Muscle of leg (tissue), 11 donors: ENCODE data around the gene AOC3. TPM values are rescaled to one million over a fixed set of nuclear protein-coding genes. Genes with fewer than 3 reads are reported as not detected.

ENCODE experiments used
- DNase-seq: peaks from one replicate; pipeline ENCODE4 v3.0.0; 2013
- H3K27ac ChIP-seq: one replicate; pipeline ENCODE4 v1.5.1; 2013; ENCODE audit warnings: mild to moderate bottlenecking, low read length, control low read depth
- H3K27me3 ChIP-seq: one replicate; pipeline ENCODE4 v1.6.1; 2013; ENCODE audit warnings: low read length; ENCODE audit not compliant: control insufficient read depth, insufficient read depth
- H3K36me3 ChIP-seq: one replicate; pipeline ENCODE4 v1.6.1; 2013; ENCODE audit warnings: low read length; ENCODE audit not compliant: control insufficient read depth, insufficient read depth
- H3K4me1 ChIP-seq: one replicate; pipeline ENCODE4 v1.6.1; 2013; ENCODE audit warnings: low read length; ENCODE audit not compliant: control insufficient read depth, insufficient read depth
- H3K4me3 ChIP-seq: one replicate; pipeline ENCODE4 v1.5.1; 2013; ENCODE audit warnings: low read length, control low read depth
- H3K9me3 ChIP-seq: replicated peaks from 2 replicates; pipeline ENCODE4 v1.6.1; 2013; ENCODE audit warnings: low read depth, low read length; ENCODE audit not compliant: control insufficient read depth
- WGBS: methylation state at CpG from one replicate; pipeline ENCODE4 v1.1.5; 2013; ENCODE audit warnings: missing lambda C conversion rate; ENCODE audit not compliant: insufficient coverage; 5-methylcytosine and 5-hydroxymethylcytosine counted together
- polyA plus RNA-seq, 8 donors: library from polyadenylated mRNA; unstranded; fragments of 120-200 nt; gene quantifications; one replicate each; pipeline versions ENCODE4 v1.2.1 to v1.2.3, GENCODE V29; 2013; ENCODE audit warnings: inconsistent platforms in 1 of 8, low replicate concordance in 1 of 8; ENCODE audit not compliant: insufficient read length in 8 of 8, insufficient read depth in 1 of 8
- total RNA-seq: library from RNA; stranded (reverse); fragments of 120-200 nt; gene quantifications from one replicate; pipeline ENCODE4 v1.2.4, GENCODE V29; 2013

Gene AOC3
- total and polyA plus RNA-seq, 9 donors = 6.9 to 23.6 (median 17.6) TPM

- Histone ChIP-seq H3K36me3 (peaks cover 55% of the 10 kb centered on the region), H3K27ac (no peak overlapping the region), H3K4me1 (peaks cover 14% of the 10 kb centered on the region), H3K4me3 (no peak overlapping the region), H3K9me3 (no peaks in the 10 kb centered on the region), H3K27me3 (no peaks in the 10 kb centered on the region)
- WGBS = 67% methylated on average over 1 of the region's 2 CpGs
- peak; percentile 33 for DNase-seq
These were observed 31.0 kb upstream of the AOC3 start for GRCh38 chr17:42819939-42820535.

GRCh38 chr17:42821176-42821575, 29.8 kb upstream of the AOC3 start:
- Histone ChIP-seq H3K9me3 (no peaks in the 10 kb centered on the region), H3K4me3 (no peak overlapping the region), H3K36me3 (peaks cover 45% of the 10 kb centered on the region), H3K27ac (no peak overlapping the region), H3K4me1 (peaks cover 10% of the 10 kb centered on the region), H3K27me3 (no peaks in the 10 kb centered on the region)
- WGBS = no CpG with 5 or more reads among the region's 7 CpGs
- DNase-seq = no peak

GRCh38 chr17:42827472-42827871, 23.5 kb upstream of the AOC3 start:
- H3K36me3 ChIP-seq = no peaks in the 10 kb centered on the region
- no peaks in the 10 kb centered on the region for H3K27me3 ChIP-seq
- no peaks in the 10 kb centered on the region for H3K9me3 ChIP-seq
- WGBS = no CpG with 5 or more reads among the region's 1 CpG
- DNase-seq = no peak
- H3K27ac ChIP-seq = no peak overlapping the region
- H3K4me1 ChIP-seq = peaks cover 10% of the 10 kb centered on the region
- no peak overlapping the region for H3K4me3 ChIP-seq

GRCh38 chr17:42830971-42831370, 20.0 kb upstream of the AOC3 start:
- H3K27me3 ChIP-seq = no peaks in the 10 kb centered on the region
- H3K36me3 ChIP-seq = peaks cover 13% of the 10 kb centered on the region
- peaks cover 3% of the 10 kb centered on the region for H3K9me3 ChIP-seq
- H3K4me3 ChIP-seq = no peak overlapping the region
- peaks cover 6% of the 10 kb centered on the region for H3K4me1 ChIP-seq
- no peak for DNase-seq
- H3K27ac ChIP-seq = no peak overlapping the region

- H3K9me3 ChIP-seq = peaks cover 3% of the 10 kb centered on the region
- DNase-seq = no peak
- peaks cover 27% of the 10 kb centered on the region for H3K36me3 ChIP-seq
- H3K4me1 ChIP-seq = peaks cover 6% of the 10 kb centered on the region
- H3K27me3 ChIP-seq = no peaks in the 10 kb centered on the region
- peak overlapping the region; percentile 79 for H3K4me3 ChIP-seq
- WGBS = 75% methylated on average over 3 of the region's 9 CpGs
- H3K27ac ChIP-seq = peak overlapping the region; percentile 74
These were observed 18.6 kb upstream of the AOC3 start for GRCh38 chr17:42832213-42832933.

- Histone ChIP-seq H3K27me3 (no peaks in the 10 kb centered on the region), H3K36me3 (peaks cover 34% of the 10 kb centered on the region), H3K9me3 (peaks cover 3% of the 10 kb centered on the region), H3K4me3 (peak within 1 kb of the TSS; percentile 79), H3K27ac (peak within 1 kb of the TSS; percentile 74), H3K4me1 (peaks cover 6% of the 10 kb centered on the region)
- DNase-seq = peak; percentile 96
- under 1% methylated on average over 50 of the region's 71 CpGs for WGBS
These were observed 17.8 kb upstream of the AOC3 start, which contains the start of gene PSME3 for GRCh38 chr17:42832934-42833766. PSME3 (plus strand) TSS chr17:42833397; CDS start chr17:42833632, 235 bp downstream.

- H3K27me3 ChIP-seq = no peaks in the 10 kb centered on the region
- H3K27ac ChIP-seq = peak overlapping the region; percentile 74
- DNase-seq = no peak
- H3K4me3 ChIP-seq = peak overlapping the region; percentile 79
- H3K9me3 ChIP-seq = peaks cover 3% of the 10 kb centered on the region
- peaks cover 6% of the 10 kb centered on the region for H3K4me1 ChIP-seq
- WGBS = 1% methylated on average over 11 of the region's 18 CpGs
- H3K36me3 ChIP-seq = peaks cover 42% of the 10 kb centered on the region
These were observed 17.1 kb upstream of the AOC3 start for GRCh38 chr17:42833767-42834422.

GRCh38 chr17:42835732-42836131, 15.3 kb upstream of the AOC3 start:
- no peak overlapping the region for H3K27ac ChIP-seq

GRCh38 chr17:42841975-42842685, 8.9 kb upstream of the AOC3 start:
- H3K27ac ChIP-seq = no peak overlapping the region
- no peak overlapping the region for H3K4me3 ChIP-seq
- H3K27me3 ChIP-seq = no peaks in the 10 kb centered on the region
- no peak for DNase-seq
- peaks cover 4% of the 10 kb centered on the region for H3K4me1 ChIP-seq
- H3K36me3 ChIP-seq = peaks cover 84% of the 10 kb centered on the region
- no peaks in the 10 kb centered on the region for H3K9me3 ChIP-seq
- WGBS = 84% methylated on average over 4 of the region's 11 CpGs

More at GRCh38 chr17:42835732-42836131, 15.3 kb upstream of the AOC3 start:
- Histone ChIP-seq H3K4me3 (no peak overlapping the region), H3K36me3 (peaks cover 58% of the 10 kb centered on the region), H3K4me1 (peaks cover 6% of the 10 kb centered on the region), H3K9me3 (peaks cover 3% of the 10 kb centered on the region), H3K27me3 (no peaks in the 10 kb centered on the region)
- WGBS = no CpG with 5 or more reads among the region's 6 CpGs
- DNase-seq = no peak
